Fibroblast of villous mesenchyme (primary cell): ENCODE measurements around the gene AURKA. TPM values are rescaled to one million over a fixed set of nuclear protein-coding genes. Genes with fewer than 3 reads are reported as not detected.
"Not testable (repeated sequence)": the region's sequence is repeated elsewhere in the genome, so short reads cannot be mapped to it uniquely, and the experiment has no call there.

ENCODE experiments used
- DNase-seq: peaks from one replicate; pipeline ENCODE4 v3.0.0-alpha.2; 2010; ENCODE audit warnings: low read depth
- H3K4me3 ChIP-seq: 2 replicates; pipeline ENCODE4 v1.5.1; 2011; ENCODE audit warnings: low read depth, mild to moderate bottlenecking, low read length
- CTCF ChIP-seq: IDR thresholded peaks from 2 replicates; pipeline ENCODE4 v1.5.1; 2012; ENCODE audit warnings: low read depth, mild to moderate bottlenecking, low read length; ENCODE audit not compliant: insufficient read depth
- total RNA-seq: library from RNA; depleted of rRNA; stranded (reverse); fragments of >200 nt; gene quantifications from 2 replicates; pipeline ENCODE4 v1.2.3, GENCODE V29; 2012

AURKA gene
- total RNA-seq, 1 donor: 57.0 TPM

DNA sequence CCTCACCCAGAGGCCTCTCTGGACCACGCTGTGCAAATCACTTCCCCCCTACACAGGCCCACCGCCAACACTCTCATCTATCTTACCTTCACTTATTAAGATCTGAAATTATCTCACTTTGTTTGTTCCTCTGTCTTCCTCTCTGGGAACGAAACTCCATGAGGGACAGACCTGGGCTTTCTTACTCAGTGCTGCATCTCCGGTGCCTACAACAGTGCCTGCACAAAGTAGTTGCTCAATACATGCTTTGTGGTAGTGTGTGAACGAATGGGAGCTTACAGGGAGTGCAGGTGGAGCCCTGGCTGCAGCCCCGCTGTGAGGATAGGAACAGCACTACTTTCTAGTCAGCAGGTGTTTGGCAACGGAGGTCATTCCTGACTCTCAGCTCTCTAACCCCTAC lies 25.4 kb upstream of the AURKA start:
- DNase-seq: no peak
- no peak overlapping the region for H3K4me3 ChIP-seq
- TF ChIP-seq CTCF: no peak

- H3K4me3 ChIP-seq: no peak overlapping the region
Observed at GRCh38 chr20:56414842-56415765, 23.1 kb upstream of the AURKA start.

DNA sequence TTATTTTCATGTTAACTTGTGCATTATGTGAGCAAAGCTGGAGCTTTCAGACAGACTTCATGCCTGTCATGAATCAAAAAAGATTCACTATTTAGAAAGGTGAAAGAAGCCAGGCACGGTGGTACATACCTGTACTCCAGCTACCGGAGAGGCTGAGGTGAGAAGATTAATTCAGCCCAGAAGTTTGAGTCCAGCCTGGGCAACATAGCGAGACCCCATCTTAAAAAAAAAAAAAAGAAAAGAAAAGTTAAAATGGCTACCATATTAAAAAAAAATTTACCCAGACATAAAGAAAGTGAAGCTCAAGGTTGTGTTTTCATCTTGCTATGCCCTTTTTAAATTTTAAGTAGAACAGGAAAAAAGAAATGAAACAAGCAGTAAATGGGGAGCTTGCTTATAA lies 20.9 kb upstream of the AURKA start:
- TF ChIP-seq CTCF: no peak
- H3K4me3 ChIP-seq: no peak overlapping the region

More at GRCh38 chr20:56414842-56415765, 23.1 kb upstream of the AURKA start:
- TF ChIP-seq CTCF: no peak
- DNase-seq: peak; percentile 82

DNA sequence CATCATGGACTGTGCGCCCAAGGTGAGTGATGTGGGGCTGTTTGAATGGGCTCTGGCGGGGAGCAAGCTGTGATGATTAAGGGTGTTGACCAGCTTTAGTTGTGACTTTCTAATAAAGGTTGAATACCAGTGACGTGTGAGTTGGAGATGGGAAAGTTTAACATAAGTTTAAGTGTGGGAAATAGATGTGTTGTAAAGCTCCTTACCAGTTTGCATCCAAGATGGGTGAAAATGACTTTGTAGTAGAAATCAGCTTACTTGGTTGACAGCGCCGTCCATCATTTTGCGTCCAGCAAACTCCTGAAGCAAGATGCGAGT lies 20.4 kb upstream of the AURKA start:
- no peak for DNase-seq
- H3K4me3 ChIP-seq: no peak overlapping the region
- no peak for TF ChIP-seq CTCF

More for the DNA sequence above, 20.9 kb upstream of the AURKA start:
- DNase-seq: no peak

GRCh38 chr20:56411759-56412472 lies 19.9 kb upstream of the AURKA start, which contains the start of gene CASS4:
CASS4 (plus strand) TSS chr20:56412260; CDS start chr20:56412459, 199 bp downstream.
- peak within 1 kb of the TSS; percentile 22 for H3K4me3 ChIP-seq
- no peak for TF ChIP-seq CTCF
- DNase-seq: peak; percentile 91

GRCh38 chr20:56411287-56411686 lies 19.3 kb upstream of the AURKA start:
- H3K4me3 ChIP-seq, DNase-seq: not testable (repeated sequence)

GRCh38 chr20:56409956-56410355 lies 17.9 kb upstream of the AURKA start:
- TF ChIP-seq CTCF: no peak
- DNase-seq: no peak
- no peak overlapping the region for H3K4me3 ChIP-seq
